ENCODE measurements around the gene CAAP1. TPM values are rescaled to one million over a fixed set of nuclear protein-coding genes. Genes with fewer than 3 reads are reported as not detected.

The CAAP1 gene
- total and polyA plus RNA-seq, 12 donors: 19.2 to 62.4 (median 32.8) TPM

- 15 to 25% (median 20%) methylated on average over 7 of the region's 7 CpGs for WGBS, 4 donors
- DNase-seq: no peak
- Histone ChIP-seq H3K4me1 (replicated peaks in 1 of 2) (peaks cover 17 to 39% of the 10 kb centered on the region in 2 donors), H3K9me3 (replicated peaks in 1 of 3) (no peaks in the 10 kb centered on the region), H3K4me3 (peak overlapping the region in 3 of 4 donors; percentile 17 to 85 (median 81)), H3K27ac (peak overlapping the region in 4 of 5 donors; percentile 88 to 98 (median 96)), H3K27me3 (no peaks in the 10 kb centered on the region), H3K36me3 (replicated peaks in 1 of 2) (no peaks in the 10 kb centered on the region)
- intact Hi-C loops (cut with DNase I): loop anchor here in 1 of 2 donors (10.0 kb wide), 1 partner anchor 52 kb away; the partner anchor contains the start of gene PLAA
- TF ChIP-seq POLR2A (IDR thresholded peaks at IDR 0.05): no peak
- no peak for TF ChIP-seq CTCF (IDR thresholded peaks at IDR 0.05)
Measured at GRCh38 chr9:26893030-26893676, 551 bp upstream of the CAAP1 start.

- intact Hi-C loops (cut with DNase I): loop anchor here in 1 of 2 donors (10.0 kb wide), 1 partner anchor 53 kb away; the partner anchor contains the start of gene PLAA
- H3K9me3 ChIP-seq (replicated peaks in 1 of 3): no peaks in the 10 kb centered on the region
- peak overlapping the region in 3 of 4 donors; percentile 76 to 85 (median 81) for H3K4me3 ChIP-seq
- no peaks in the 10 kb centered on the region for H3K36me3 ChIP-seq (replicated peaks in 1 of 2)
- peaks cover 17 to 42% of the 10 kb centered on the region in 2 donors for H3K4me1 ChIP-seq (replicated peaks in 1 of 2)
- H3K27me3 ChIP-seq: no peaks in the 10 kb centered on the region
- no peak for DNase-seq
- TF ChIP-seq CTCF (IDR thresholded peaks at IDR 0.05) (no peak), POLR2A (IDR thresholded peaks at IDR 0.05) (no peak)
- peak overlapping the region; percentile 88 to 98 (median 98) for H3K27ac ChIP-seq
- 0 to 1% (median 1%) methylated on average over 14 of the region's 14 CpGs for WGBS, 4 donors
Measured at GRCh38 chr9:26891726-26892125, 876 bp downstream of the CAAP1 start.

- no peaks in the 10 kb centered on the region for H3K27me3 ChIP-seq
- no peak overlapping the region for H3K4me3 ChIP-seq
- peaks cover 16 to 40% of the 10 kb centered on the region in 2 donors for H3K4me1 ChIP-seq (replicated peaks in 1 of 2)
- intact Hi-C loops (cut with DNase I): loop anchor here in 1 of 2 donors (10.0 kb wide), 1 partner anchor 87 kb away; no protein-coding TSS in a partner anchor
- TF ChIP-seq POLR2A (IDR thresholded peaks at IDR 0.05) (no peak), CTCF (IDR thresholded peaks at IDR 0.05) (no peak)
- no peak overlapping the region for H3K27ac ChIP-seq
- peaks cover 0 to 3% of the 10 kb centered on the region in 2 donors for H3K36me3 ChIP-seq (replicated peaks in 1 of 2)
- DNase-seq: no peak
- 86 to 100% (median 89%) methylated on average over 1 of the region's 1 CpG for WGBS, 4 donors
- no peaks in the 10 kb centered on the region for H3K9me3 ChIP-seq (replicated peaks in 1 of 3)
Measured at GRCh38 chr9:26888271-26888670, 4.3 kb downstream of the CAAP1 start.

GRCh38 chr9:26882154-26882553 is 10.4 kb downstream of the CAAP1 start:
- Histone ChIP-seq H3K36me3 (replicated peaks in 1 of 2) (peaks cover 3 to 5% of the 10 kb centered on the region in 2 donors), H3K27ac (no peak overlapping the region), H3K4me1 (replicated peaks in 1 of 2) (no peaks in the 10 kb centered on the region), H3K4me3 (no peak overlapping the region), H3K9me3 (replicated peaks in 1 of 3) (no peaks in the 10 kb centered on the region), H3K27me3 (no peaks in the 10 kb centered on the region)
- no peak for TF ChIP-seq POLR2A (IDR thresholded peaks at IDR 0.05)
- no peak for TF ChIP-seq CTCF (IDR thresholded peaks at IDR 0.05)
- WGBS, 4 donors: 94 to 98% (median 96%) methylated on average over 2 to 3 of the region's 3 CpGs
- intact Hi-C loops (cut with DNase I): loop anchor here in 1 of 2 donors (10.0 kb wide), 1 partner anchor 93 kb away; no protein-coding TSS in a partner anchor
- DNase-seq: no peak

Data from adrenal gland (tissue), 12 donors.